Neural progenitor cell (in vitro differentiated cells): Measurements from ENCODE around the gene PLXDC2.

Experiments used
- EZH2 ChIP-seq: fragments of 200-600 bp; sonication (generic); IDR thresholded peaks from 2 replicates; pipeline ENCODE4 v1.6.1; 2017; ENCODE audit warnings: antibody characterized with exemption, mild to moderate bottlenecking, moderate library complexity
- TF ChIP-seq, protein P1 (sequence below): fragments of 200-600 bp; sonication (generic); IDR thresholded peaks from 2 replicates; pipeline ENCODE4 v1.5.1; 2017; ENCODE audit warnings: antibody characterized with exemption, mild to moderate bottlenecking

DNA sequence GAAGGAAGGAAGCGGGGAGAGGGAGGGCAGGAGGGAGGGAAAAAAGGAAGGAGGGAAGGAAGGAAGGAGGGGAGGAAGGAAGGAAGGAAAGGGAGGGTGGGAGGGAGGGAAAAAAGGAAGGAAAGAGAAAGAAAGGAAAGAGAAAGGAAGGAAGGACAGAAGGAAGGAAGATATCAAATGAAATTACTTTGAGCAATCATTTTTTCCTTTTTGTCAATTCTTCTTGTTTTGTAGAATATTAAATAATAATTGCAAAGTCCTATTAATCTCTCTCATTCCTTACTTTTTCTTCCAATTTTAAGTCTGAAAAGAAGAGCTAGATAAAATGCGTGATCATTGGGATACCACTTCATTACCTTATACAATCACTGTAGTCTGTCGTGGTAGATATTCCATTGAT lies 117.5 kb downstream of the PLXDC2 start:
- TF ChIP-seq, protein P1, sequence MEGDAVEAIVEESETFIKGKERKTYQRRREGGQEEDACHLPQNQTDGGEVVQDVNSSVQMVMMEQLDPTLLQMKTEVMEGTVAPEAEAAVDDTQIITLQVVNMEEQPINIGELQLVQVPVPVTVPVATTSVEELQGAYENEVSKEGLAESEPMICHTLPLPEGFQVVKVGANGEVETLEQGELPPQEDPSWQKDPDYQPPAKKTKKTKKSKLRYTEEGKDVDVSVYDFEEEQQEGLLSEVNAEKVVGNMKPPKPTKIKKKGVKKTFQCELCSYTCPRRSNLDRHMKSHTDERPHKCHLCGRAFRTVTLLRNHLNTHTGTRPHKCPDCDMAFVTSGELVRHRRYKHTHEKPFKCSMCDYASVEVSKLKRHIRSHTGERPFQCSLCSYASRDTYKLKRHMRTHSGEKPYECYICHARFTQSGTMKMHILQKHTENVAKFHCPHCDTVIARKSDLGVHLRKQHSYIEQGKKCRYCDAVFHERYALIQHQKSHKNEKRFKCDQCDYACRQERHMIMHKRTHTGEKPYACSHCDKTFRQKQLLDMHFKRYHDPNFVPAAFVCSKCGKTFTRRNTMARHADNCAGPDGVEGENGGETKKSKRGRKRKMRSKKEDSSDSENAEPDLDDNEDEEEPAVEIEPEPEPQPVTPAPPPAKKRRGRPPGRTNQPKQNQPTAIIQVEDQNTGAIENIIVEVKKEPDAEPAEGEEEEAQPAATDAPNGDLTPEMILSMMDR, result no peak
- no peak for TF ChIP-seq EZH2
